Measurements from ENCODE around the gene SPATA1. TPM values are rescaled to one million over a fixed set of nuclear protein-coding genes. Genes with fewer than 3 reads are reported as not detected.

SPATA1 gene
- total and polyA plus RNA-seq, 2 of the 13 experiments (the other 11 are each of a cell fraction or from before 2014, with no cell fraction given), result 0.70 to 1.4 TPM

- TF ChIP-seq AFF4 (CRISPR knock-in tag; IDR thresholded peaks at IDR 0.05), result 0 out of 2 replicates have a peak, but pooled peaks have one; percentile 20
- 0 out of 2 replicates have a peak, but pooled peaks have one; percentile 16 for TF ChIP-seq ZNF264 (CRISPR knock-in tag; IDR thresholded peaks at IDR 0.05)
These were observed 67.3 kb downstream of the SPATA1 start (continued) for GRCh38 chr1:84573481-84573966.

GRCh38 chr1:84573967-84574842 lies 68.0 kb downstream of the SPATA1 start, which contains the start of gene CTBS:
Gene CTBS (minus strand): TSS chr1:84574440. CDS start chr1:84574415, 25 bp downstream.
- peak within 1 kb of the TSS; percentile 72 to 80 (median 78) for H3K4me3 ChIP-seq (replicated peaks in 1 of 3; ENCODE audit: insufficient read depth in 1 of 3, low read depth in 2 of 3, low read length in 3 of 3)
- ChIA-PET POLR2A (interaction anchor here (0.8 to 3.5 kb wide), 14 partner anchors 10 to 1055 kb away, joined by 3 to 90 read pairs (median 4); partner anchors contain the start of genes BCL10, GNG5 and SPATA1), CTCF (ENCODE audit: low intra/inter-chr PET ratio, low total read pairs) (no interaction called here)
- WGBS (ENCODE audit: low lambda C conversion rate), result 4% methylated on average over 8 of the region's 67 CpGs
- no peaks in the 10 kb centered on the region for H3K79me2 ChIP-seq (ENCODE audit: insufficient read depth, low read length)
- no peaks in the 10 kb centered on the region for H3K9me3 ChIP-seq (ENCODE audit: low read length)
- H3K4me2 ChIP-seq (ENCODE audit: low read depth, low read length), result peak within 1 kb of the TSS; percentile 99
- no peak for FAIRE-seq
- no peaks in the 10 kb centered on the region for H3K36me3 ChIP-seq (replicated peaks in 1 of 2; ENCODE audit: control insufficient read depth in 1 of 2, insufficient read depth in 2 of 2, low read length in 2 of 2)
- H3K27me3 ChIP-seq (ENCODE audit: control insufficient read depth in 1 of 2, insufficient read depth in 2 of 2, low read length in 2 of 2), result no peaks in the 10 kb centered on the region; a peak in 1 of 5 replicates
- no TSS peak for BruUV-seq (replicated peaks)
- no peaks in the 10 kb centered on the region for H4K20me1 ChIP-seq (ENCODE audit: insufficient read depth, low read length)
- peak; percentile 98 for ATAC-seq
- H2AFZ ChIP-seq (ENCODE audit: low read length), result peak within 1 kb of the TSS; percentile 97
- peak within 1 kb of the TSS; percentile 94 for H3K27ac ChIP-seq (ENCODE audit: extremely low read length, insufficient read depth, low read length)
- peak; percentile 71 for DNase-seq (ENCODE audit: low spot score)
- H3K9ac ChIP-seq (ENCODE audit: insufficient read depth, low read depth, low read length), result peak within 1 kb of the TSS; percentile 87
- in situ Hi-C loops (cut with HindIII; ENCODE audit: extremely low pct_ligation_motif_present, low pct_unique_long_range_greater_than_20kb) (loop anchor here (5.0 kb wide), 1 partner anchor 67 kb away; the partner anchor contains the start of genes GNG5 and SPATA1), intact Hi-C loops (cut with micrococcal nuclease; ENCODE audit: unreplicated experiment) (loop anchor here (2.0 to 5.0 kb wide), 2 partner anchors 67 to 497 kb away; partner anchors contain the start of genes GNG5 and SPATA1)
- peaks cover 21% of the 10 kb centered on the region for H3K4me1 ChIP-seq (ENCODE audit: insufficient read depth, low read length)
- TF ChIP-seq IRF1 (CRISPR knock-in tag; IDR thresholded peaks at IDR 0.05; ENCODE audit: low read depth) (0 out of 2 replicates have a peak, but pooled peaks have one; percentile 42), UBTF (CRISPR knock-in tag; IDR thresholded peaks at IDR 0.05) (peak; percentile 95), FOXO4 (CRISPR knock-in tag; conservative IDR thresholded peaks at IDR 0.05) (no peak), FOXP1 (IDR thresholded peaks at IDR 0.05) (no peak), FOXP1 (CRISPR knock-in tag; IDR thresholded peaks at IDR 0.05) (peak; percentile 25; the same call in 1 of the 2 replicates), ARNTL (CRISPR knock-in tag; IDR thresholded peaks at IDR 0.05) (peak; percentile 45; the same call in 1 of the 2 replicates), LBX2 (CRISPR knock-in tag; IDR thresholded peaks at IDR 0.05; ENCODE audit: borderline replicate concordance) (peak; percentile 81; the same call in 1 of the 2 replicates), AGO2 (optimal IDR thresholded peaks at IDR 0.05; ENCODE audit: low read depth, low read length) (peak; percentile 68), ELF3 (CRISPR knock-in tag; IDR thresholded peaks at IDR 0.05) (peak; percentile 10; the same call in 1 of the 2 replicates)
